Activated CD8-positive, alpha-beta memory T cell treated with anti-CD3 and anti-CD28 coated beads for 24 hours (primary cell): ENCODE data around the gene RNF212B.

Experiments
- DNase-seq: peaks from one replicate; pipeline ENCODE4 v3.0.0-alpha.2; 2020

RNF212B gene

GRCh38 chr14:23321572-23322547 lies 84.1 kb downstream of the RNF212B start:
- DNase-seq, result peak; percentile 80
